GM23338 (cell line): Measurements from ENCODE around the gene UBE2V1. TPM values are rescaled to one million over a fixed set of nuclear protein-coding genes. Genes with fewer than 3 reads are reported as not detected.

Experiments used
- ATAC-seq: fragments of 200-7000 bp; cut with Tn5 transposase; 3 replicates; pipeline ENCODE4 v1.9.1; 2020
- DNase-seq: peaks from one replicate; pipeline ENCODE4 v3.0.0-alpha.2; 2015; ENCODE audit warnings: low spot score
- H2AFZ ChIP-seq: fragments of 200-600 bp; sonication (generic); 2 replicates; pipeline ENCODE4 v1.8.0; 2016; ENCODE audit warnings: antibody characterized with exemption, mild to moderate bottlenecking, moderate library complexity
- H3F3A ChIP-seq: fragments of 200-600 bp; sonication (generic); replicated peaks from 2 replicates; pipeline ENCODE4 v1.8.0; 2017; ENCODE audit warnings: antibody characterized with exemption, mixed run types, low read depth
- H3K27ac ChIP-seq: fragments of 200-600 bp; sonication (generic); 2 replicates; pipeline ENCODE4 v1.6.1; 2016; ENCODE audit warnings: low read depth
- H3K27me3 ChIP-seq: fragments of 200-600 bp; sonication (generic); 2 replicates; pipeline ENCODE4 v1.8.0; 2016; ENCODE audit warnings: mild to moderate bottlenecking, mixed run types, moderate library complexity; ENCODE audit not compliant: insufficient read depth
- H3K36me3 ChIP-seq: fragments of 200-600 bp; sonication (generic); 2 replicates; pipeline ENCODE4 v1.8.0; 2016; ENCODE audit warnings: mild to moderate bottlenecking; ENCODE audit not compliant: insufficient read depth
- H3K4me1 ChIP-seq: fragments of 200-600 bp; sonication (generic); 2 replicates; pipeline ENCODE4 v1.8.0; 2016; ENCODE audit warnings: mild to moderate bottlenecking, moderate library complexity; ENCODE audit not compliant: insufficient read depth
- H3K4me2 ChIP-seq: fragments of 200-600 bp; sonication (generic); 2 replicates; pipeline ENCODE4 v1.7.1; 2017; ENCODE audit warnings: mixed run types
- H3K4me3 ChIP-seq: fragments of 200-600 bp; sonication (generic); 2 replicates; pipeline ENCODE4 v1.6.1; 2016; ENCODE audit warnings: mixed run types
- H3K79me2 ChIP-seq: fragments of 200-600 bp; sonication (generic); replicated peaks from 2 replicates; pipeline ENCODE4 v1.8.0; 2017; ENCODE audit warnings: mild to moderate bottlenecking; ENCODE audit not compliant: insufficient read depth
- H3K9me2 ChIP-seq: fragments of 200-600 bp; sonication (generic); 2 replicates; pipeline ENCODE4 v1.8.0; 2017; ENCODE audit not compliant: insufficient read depth
- H4K20me1 ChIP-seq: fragments of 200-600 bp; sonication (generic); replicated peaks from 2 replicates; pipeline ENCODE4 v1.8.0; 2017; ENCODE audit warnings: mild to moderate bottlenecking; ENCODE audit not compliant: insufficient read depth
- H3K27ac Mint-ChIP-seq: 2 replicates; pipeline ENCODE4 v1.8.0; 2020; ENCODE audit warnings: inconsistent platforms, mild to moderate bottlenecking, moderate library complexity, mixed read lengths
- H3K27me3 Mint-ChIP-seq: 3 replicates; pipeline ENCODE4 v1.8.0; 2022; ENCODE audit warnings: low read depth, mild to moderate bottlenecking, moderate library complexity, mixed read lengths, inconsistent platforms; ENCODE audit not compliant: insufficient read depth, poor library complexity
- H3K36me3 Mint-ChIP-seq: 3 replicates; pipeline ENCODE4 v1.8.0; 2021; ENCODE audit warnings: low read depth, mild to moderate bottlenecking, inconsistent platforms, moderate library complexity, mixed read lengths
- H3K4me1 Mint-ChIP-seq: 3 replicates; pipeline ENCODE4 v1.8.0; 2020; ENCODE audit warnings: mild to moderate bottlenecking, inconsistent platforms, mixed read lengths
- H3K4me3 Mint-ChIP-seq: 3 replicates; pipeline ENCODE4 v1.8.0; 2021; ENCODE audit warnings: moderate library complexity, mild to moderate bottlenecking, inconsistent platforms, mixed read lengths
- H3K9me3 Mint-ChIP-seq: 3 replicates; pipeline ENCODE4 v1.8.0; 2020; ENCODE audit warnings: moderate library complexity, mild to moderate bottlenecking, inconsistent platforms, mixed read lengths
- CREB1 ChIP-seq: fragments of 250-450 bp; sonication (Bioruptor Pico); IDR thresholded peaks from 2 replicates; pipeline ENCODE4 v1.5.0; 2020; ENCODE audit warnings: low read depth, mild to moderate bottlenecking, moderate library complexity
- ETS1 ChIP-seq: IDR thresholded peaks from 2 replicates; pipeline ENCODE4 v1.6.1; 2016; ENCODE audit warnings: antibody characterized with exemption
- EZH2 ChIP-seq: fragments of 200-600 bp; sonication (generic); IDR thresholded peaks from one replicate; pipeline ENCODE4 v1.8.0; 2017; ENCODE audit warnings: antibody characterized with exemption, mild to moderate bottlenecking, low read depth; ENCODE audit not compliant: unreplicated experiment
- EZH2phosphoT487 ChIP-seq: fragments of 200-600 bp; sonication (generic); IDR thresholded peaks from one replicate; pipeline ENCODE4 v1.8.1; 2018; ENCODE audit warnings: antibody characterized with exemption; ENCODE audit not compliant: unreplicated experiment
- JUNB ChIP-seq: IDR thresholded peaks from one replicate; pipeline ENCODE4 v1.6.1; 2016; ENCODE audit warnings: antibody characterized with exemption; ENCODE audit not compliant: unreplicated experiment
- NANOG ChIP-seq: IDR thresholded peaks from 2 replicates; pipeline ENCODE4 v1.6.1; 2016; ENCODE audit warnings: antibody characterized with exemption, borderline replicate concordance
- POLR2AphosphoS5 ChIP-seq: IDR thresholded peaks from 2 replicates; pipeline ENCODE4 v1.6.1; 2016; ENCODE audit warnings: antibody characterized with exemption, low read depth
- STAT1 ChIP-seq: IDR thresholded peaks from one replicate; pipeline ENCODE4 v1.6.1; 2016; ENCODE audit warnings: antibody characterized with exemption; ENCODE audit not compliant: unreplicated experiment
- ZNF114 ChIP-seq: fragments of 250-450 bp; sonication (Bioruptor Pico); IDR thresholded peaks from 2 replicates; pipeline ENCODE4 v1.5.0; 2020; ENCODE audit warnings: mild to moderate bottlenecking, moderate library complexity
- ZNF462 ChIP-seq: fragments of 250-450 bp; sonication (Bioruptor Pico); IDR thresholded peaks from 2 replicates; pipeline ENCODE4 v1.5.0; 2020; ENCODE audit warnings: mild to moderate bottlenecking, moderate library complexity
- polyA plus RNA-seq: library from polyadenylated mRNA; unstranded; fragments of >200 nt; fragmentation: Nextera tagmentation; extraction: Ambion mirVana; gene quantifications from 2 replicates; pipeline ENCODE4 v1.2.1, GENCODE V29; 2016
- total RNA-seq: library from RNA; depleted of rRNA; stranded (reverse); fragments of >200 nt; shearing (Covaris generic); gene quantifications from 2 replicates; pipeline ENCODE4 v1.2.3, GENCODE V29; 2014
- TF ChIP-seq, protein P1 (sequence below): IDR thresholded peaks from one replicate; pipeline ENCODE4 v1.6.1; 2018; ENCODE audit warnings: antibody characterized with exemption; ENCODE audit not compliant: unreplicated experiment

The UBE2V1 gene
- total and polyA plus RNA-seq, 2 experiments from 2014 or later: 105 to 302 TPM

DNA sequence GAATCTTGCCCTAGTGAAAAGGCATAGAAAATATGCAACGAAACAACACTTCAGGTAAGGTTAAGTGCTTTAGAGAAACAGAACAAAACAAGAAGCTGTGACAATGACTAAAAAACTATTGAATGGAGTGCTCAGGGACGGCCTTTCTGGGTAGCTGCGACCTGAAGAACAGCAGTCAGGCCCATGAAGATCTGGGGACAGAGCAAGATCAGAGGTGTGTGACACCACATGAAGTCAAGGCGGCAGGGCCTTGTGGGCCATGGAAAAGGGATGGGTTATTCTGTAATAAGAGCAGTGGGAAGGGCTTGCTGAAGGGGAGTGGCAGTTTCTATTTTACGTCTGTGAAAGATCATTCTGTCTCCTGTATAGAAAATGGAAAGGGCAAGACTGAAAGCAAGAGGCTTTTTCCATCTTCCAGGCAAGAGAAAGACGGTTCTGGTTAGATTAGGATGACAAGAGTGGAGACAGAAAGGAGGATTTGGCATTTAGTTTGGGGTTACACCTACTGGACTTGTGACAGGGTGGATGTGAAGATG, 5.1 kb downstream of the UBE2V1 start:
- Histone ChIP-seq H2AFZ (no peak overlapping the region), H4K20me1 (peaks cover 78% of the 10 kb centered on the region), H3K4me1 (peaks cover 44% of the 10 kb centered on the region), H3K36me3 (no peaks in the 10 kb centered on the region), H3F3A (peaks cover 3% of the 10 kb centered on the region), H3K4me3 (no peak overlapping the region), H3K27ac (peak overlapping the region; percentile 74), H3K27me3 (no peaks in the 10 kb centered on the region), H3K9me2 (no peaks in the 10 kb centered on the region), H3K79me2 (peaks cover 100% of the 10 kb centered on the region), H3K4me2 (no peak overlapping the region)
- Mint-ChIP-seq H3K36me3 (no peaks in the 10 kb centered on the region; the same call in 2 of the 3 replicates), H3K4me3 (no peak overlapping the region), H3K27me3 (peaks cover 16% of the 10 kb centered on the region), H3K27ac (no peak overlapping the region), H3K4me1 (peaks cover 54% of the 10 kb centered on the region), H3K9me3 (no peaks in the 10 kb centered on the region)
- TF ChIP-seq NANOG (no peak), POLR2AphosphoS5 (no peak), ZNF114 (CRISPR knock-in tag) (no peak), ETS1 (no peak), JUNB (no peak), STAT1 (no peak), EZH2 (no peak), EZH2phosphoT487 (no peak), CREB1 (CRISPR knock-in tag) (no peak), ZNF462 (CRISPR knock-in tag) (no peak)
- TF ChIP-seq, protein P1, sequence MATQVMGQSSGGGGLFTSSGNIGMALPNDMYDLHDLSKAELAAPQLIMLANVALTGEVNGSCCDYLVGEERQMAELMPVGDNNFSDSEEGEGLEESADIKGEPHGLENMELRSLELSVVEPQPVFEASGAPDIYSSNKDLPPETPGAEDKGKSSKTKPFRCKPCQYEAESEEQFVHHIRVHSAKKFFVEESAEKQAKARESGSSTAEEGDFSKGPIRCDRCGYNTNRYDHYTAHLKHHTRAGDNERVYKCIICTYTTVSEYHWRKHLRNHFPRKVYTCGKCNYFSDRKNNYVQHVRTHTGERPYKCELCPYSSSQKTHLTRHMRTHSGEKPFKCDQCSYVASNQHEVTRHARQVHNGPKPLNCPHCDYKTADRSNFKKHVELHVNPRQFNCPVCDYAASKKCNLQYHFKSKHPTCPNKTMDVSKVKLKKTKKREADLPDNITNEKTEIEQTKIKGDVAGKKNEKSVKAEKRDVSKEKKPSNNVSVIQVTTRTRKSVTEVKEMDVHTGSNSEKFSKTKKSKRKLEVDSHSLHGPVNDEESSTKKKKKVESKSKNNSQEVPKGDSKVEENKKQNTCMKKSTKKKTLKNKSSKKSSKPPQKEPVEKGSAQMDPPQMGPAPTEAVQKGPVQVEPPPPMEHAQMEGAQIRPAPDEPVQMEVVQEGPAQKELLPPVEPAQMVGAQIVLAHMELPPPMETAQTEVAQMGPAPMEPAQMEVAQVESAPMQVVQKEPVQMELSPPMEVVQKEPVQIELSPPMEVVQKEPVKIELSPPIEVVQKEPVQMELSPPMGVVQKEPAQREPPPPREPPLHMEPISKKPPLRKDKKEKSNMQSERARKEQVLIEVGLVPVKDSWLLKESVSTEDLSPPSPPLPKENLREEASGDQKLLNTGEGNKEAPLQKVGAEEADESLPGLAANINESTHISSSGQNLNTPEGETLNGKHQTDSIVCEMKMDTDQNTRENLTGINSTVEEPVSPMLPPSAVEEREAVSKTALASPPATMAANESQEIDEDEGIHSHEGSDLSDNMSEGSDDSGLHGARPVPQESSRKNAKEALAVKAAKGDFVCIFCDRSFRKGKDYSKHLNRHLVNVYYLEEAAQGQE: no peak
- ATAC-seq (no peak), DNase-seq (no peak)
